HG03045 (cell line): ENCODE measurements around the gene GUSB.

ENCODE experiments used
- ATAC-seq: cut with Tn5 transposase; IDR thresholded peaks from one replicate; pipeline ENCODE4 v1.9.1; 2021; ENCODE audit warnings: mild to moderate bottlenecking, moderate library complexity; ENCODE audit not compliant: unreplicated experiment

The GUSB gene

DNA sequence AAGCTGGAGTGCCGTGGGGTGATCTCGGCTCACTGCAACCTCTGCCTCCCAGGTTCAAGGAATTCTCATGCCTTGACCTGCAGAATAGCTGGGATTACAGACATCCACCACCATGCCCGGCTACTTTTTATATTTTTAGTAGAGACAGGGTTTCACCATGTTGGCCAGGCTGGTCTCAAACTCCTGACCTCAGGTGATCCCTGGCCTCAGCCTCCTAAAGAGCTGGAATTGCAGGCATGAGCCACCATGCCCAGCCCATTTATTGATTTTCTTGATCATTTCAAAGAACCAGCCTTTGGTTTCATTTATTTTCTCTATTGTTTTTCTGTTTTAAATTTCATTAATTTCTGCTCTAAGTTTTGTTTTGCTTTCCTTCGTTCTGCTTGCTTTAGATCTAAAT is 50.3 kb downstream of the GUSB start:
- no peak for ATAC-seq

DNA sequence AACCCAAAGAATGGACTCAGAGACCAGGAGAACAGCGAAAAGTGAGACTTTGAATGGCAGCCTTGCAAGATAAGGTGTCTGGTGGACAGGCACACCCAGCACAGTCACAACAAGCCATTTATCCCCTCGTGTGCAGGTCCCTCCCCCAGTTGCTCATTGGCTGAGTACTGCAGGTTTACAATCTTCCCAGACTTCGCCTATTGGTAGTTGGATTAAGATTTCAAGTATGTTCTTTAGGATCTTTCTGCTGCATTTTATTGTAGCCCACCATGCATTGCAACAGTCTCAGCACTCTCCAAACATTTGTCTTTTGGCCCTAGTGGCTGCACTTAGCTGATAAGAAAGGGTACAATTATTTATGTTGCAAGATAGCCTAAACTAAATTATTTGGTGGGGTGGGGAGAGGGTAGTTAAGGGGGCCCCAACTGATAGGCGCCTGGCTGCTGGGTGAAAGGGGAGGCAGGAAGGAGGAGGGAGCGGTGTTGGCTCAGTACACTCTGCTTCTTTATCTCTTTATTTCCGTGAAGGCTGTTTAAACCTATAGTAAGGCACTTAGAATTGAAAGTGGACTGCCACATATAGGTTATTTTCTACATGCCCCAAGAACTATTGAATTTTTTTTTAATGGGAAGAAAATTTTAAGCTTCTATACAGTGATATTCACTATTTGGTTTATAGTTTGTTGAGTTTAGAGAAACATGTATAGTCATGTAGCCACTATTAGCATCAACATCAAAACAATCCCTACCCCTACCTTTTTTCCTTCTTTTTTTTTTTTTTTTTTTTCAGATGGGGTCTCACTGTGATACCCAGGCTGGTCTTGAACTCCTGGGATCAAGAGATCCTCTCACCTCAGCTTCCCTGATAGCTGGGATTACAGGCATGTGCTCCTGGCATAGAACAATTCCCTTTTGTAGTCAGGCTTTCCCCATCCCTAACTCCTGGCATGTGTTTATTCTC is 54.2 kb downstream of the GUSB start:
- ATAC-seq, result no peak

DNA sequence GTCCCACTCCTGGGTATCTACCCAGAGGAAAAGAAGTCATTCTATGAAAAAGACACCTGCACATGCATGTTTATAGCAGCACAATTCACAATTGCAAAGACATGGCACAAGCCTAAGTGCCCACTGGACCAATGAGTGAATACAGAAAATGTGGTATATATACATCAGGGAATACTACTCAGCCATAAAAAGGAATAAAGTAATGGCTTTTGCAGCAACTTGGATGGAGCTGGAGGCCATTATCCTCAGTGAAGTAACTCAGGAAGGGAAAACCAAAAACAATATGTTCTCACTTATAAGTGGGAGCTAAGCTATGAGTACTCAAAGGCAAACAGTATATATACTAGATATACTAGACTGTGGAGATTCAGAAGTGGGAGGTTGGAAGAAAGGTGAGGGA is 55.4 kb downstream of the GUSB start:
- no peak for ATAC-seq

DNA sequence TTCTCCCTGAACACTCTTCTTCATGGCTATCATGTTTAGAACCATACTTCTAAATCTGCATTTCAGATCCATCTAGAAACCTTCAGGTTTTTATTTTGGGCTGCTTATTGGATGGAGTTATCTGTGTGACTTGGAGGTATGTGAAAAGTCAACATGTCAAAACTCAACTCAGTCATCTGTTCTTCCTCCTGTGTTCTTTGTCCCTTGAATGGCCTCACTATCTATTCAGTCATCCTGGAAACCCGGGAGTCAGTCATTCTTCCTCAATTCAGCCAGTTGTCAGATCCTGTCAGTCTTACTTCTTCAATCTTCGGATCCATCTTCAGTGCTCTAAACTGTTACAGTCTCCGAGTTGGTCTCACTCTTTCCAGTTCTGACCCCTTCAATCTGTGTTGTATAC is 57.0 kb downstream of the GUSB start:
- no peak for ATAC-seq

DNA sequence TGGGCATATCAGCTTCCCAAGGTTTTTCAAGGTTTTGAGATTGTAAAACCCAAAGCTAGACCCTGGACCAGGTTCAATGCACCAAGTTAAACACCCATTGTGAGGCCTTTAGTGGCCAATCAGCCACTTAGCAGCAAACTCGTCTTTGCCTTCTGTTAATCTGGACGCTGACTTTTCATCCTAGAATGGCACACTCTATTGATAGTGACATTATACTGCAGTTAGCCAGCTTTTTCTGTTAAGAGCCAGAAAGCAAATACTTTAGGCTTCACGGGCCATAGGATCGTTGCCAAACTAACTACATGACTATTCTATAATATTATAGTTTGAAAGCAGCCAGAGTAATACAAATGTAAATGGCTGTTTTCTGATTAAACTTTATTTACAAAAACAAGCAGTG is 57.8 kb downstream of the GUSB start:
- no peak for ATAC-seq

DNA sequence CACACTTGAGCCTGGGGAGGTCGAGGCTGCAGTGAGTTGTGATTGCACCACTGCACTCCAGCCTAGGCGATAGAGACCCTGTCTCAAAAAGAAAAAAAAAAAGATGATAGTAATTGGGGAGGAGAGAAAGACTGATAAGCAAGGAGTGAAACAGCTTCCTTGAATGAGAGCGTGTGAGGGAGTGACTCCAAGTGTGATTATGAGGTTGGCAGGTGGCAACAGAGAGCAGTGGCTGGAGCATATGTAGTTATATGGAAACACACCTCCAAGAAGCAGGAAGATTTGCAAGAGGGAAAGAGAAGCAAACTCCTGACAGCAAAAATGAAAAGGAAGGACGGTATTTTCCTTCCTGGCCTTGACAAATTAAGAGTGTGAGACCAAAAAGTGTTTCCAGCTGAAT is 58.7 kb downstream of the GUSB start:
- ATAC-seq, result no peak

DNA sequence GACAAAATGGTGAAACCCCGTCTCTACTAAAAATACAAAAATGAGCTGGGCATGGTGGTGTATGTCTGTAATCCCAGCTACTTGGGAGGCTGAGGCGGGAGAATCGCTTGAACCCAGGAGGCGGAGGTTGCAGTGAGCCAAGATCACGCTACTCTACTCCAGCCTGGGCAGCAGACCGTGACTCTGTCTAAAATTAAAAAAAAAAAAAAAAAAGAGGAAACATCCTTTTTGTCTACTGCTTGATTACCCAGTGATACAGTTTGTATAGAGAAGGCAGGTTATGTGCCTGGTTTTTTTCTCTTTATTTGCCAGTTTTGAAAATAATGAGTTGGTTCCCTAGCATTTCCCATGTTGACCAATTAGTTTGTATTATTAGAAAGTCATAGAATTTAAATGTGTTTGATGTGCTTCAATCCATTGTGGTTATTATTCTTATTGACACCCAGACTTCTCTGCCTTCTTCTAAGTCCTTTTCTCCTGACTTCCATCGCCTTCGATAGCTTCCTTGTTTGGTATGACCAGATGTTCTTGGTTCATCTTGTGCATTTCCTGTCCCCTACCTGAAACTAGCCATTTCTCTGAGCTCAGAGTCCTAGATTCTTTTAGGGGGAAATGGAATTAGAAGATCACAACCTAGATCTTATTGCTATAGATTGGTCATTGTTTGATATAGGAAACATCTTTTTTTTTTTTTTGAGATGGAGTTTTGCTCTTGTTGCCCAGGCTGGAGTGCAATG is 65.9 kb downstream of the GUSB start:
- no peak for ATAC-seq

DNA sequence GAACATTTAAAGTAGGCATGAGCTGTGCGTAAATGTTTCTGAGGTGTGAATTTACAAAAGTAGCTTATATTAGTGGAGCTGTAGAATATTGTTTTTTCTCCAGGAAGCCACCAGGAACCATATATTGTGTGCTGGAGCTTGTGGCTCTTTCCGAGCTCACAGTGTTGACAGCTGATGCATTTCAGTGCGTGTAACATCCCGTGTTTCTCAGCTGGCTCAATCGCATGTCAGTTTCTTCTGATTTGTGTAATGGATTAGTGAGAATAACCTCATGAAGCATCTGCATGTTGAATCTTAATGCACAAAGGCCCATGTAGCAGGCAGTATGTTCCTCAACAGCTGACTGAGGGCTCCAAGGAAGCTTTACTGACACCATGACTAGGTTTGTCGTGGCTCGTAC is 69.8 kb downstream of the GUSB start:
- ATAC-seq, result no peak
